ENCODE results near the gene RCAN3.
"Not testable (repeated sequence)": the region's sequence is repeated elsewhere in the genome, so short reads cannot be mapped to it uniquely, and the experiment has no call there.

RCAN3 gene

GRCh38 chr1:24514946-24515345 is 12.3 kb downstream of the RCAN3 start:
- Mint-ChIP-seq H3K9me3 (peaks cover 7% of the 10 kb centered on the region), H3K4me3 (no peak overlapping the region), H3K36me3 (ENCODE audit: low read depth) (peaks cover 7% of the 10 kb centered on the region), H3K27ac (peak overlapping the region; percentile 29), H3K4me1 (peaks cover 12% of the 10 kb centered on the region), H3K27me3 (ENCODE audit: low read depth, poor library complexity) (peaks cover 4% of the 10 kb centered on the region)
- DNase-seq = no peak
- TF ChIP-seq CTCF (IDR thresholded peaks at IDR 0.05) = no peak

GRCh38 chr1:24515671-24516209 is 13.1 kb downstream of the RCAN3 start:
- not testable (repeated sequence) for H3K27me3 Mint-ChIP-seq (ENCODE audit: low read depth, poor library complexity); H3K9me3 Mint-ChIP-seq; H3K27ac Mint-ChIP-seq; DNase-seq; H3K4me3 Mint-ChIP-seq; H3K36me3 Mint-ChIP-seq (ENCODE audit: low read depth)
- peaks cover 12% of the 10 kb centered on the region for H3K4me1 Mint-ChIP-seq

DNA sequence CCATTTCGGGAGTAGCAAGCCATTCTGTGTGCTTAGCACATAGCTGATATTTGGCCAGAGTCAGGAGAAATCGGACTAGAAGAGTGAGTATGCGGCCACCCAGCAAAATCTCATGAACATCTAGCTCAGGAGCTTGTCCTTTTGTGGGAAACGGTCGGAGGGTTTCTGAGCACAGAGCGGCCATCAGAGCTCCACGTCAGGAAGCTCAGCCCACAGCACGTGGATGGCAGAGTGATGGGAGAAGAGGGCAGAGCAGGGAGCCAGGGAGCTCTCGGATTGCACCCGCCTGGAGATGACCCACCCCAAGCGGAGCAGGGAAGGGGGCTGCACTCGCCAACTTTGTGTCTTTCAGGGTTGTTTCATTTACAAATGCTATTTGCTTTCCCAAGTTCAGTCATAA is 13.9 kb downstream of the RCAN3 start:
- H3K4me3 Mint-ChIP-seq = no peak overlapping the region
- no peak overlapping the region for H3K27ac Mint-ChIP-seq
- DNase-seq = no peak
- TF ChIP-seq CTCF (IDR thresholded peaks at IDR 0.05) = no peak
- H3K4me1 Mint-ChIP-seq = peaks cover 11% of the 10 kb centered on the region
- no peaks in the 10 kb centered on the region for H3K36me3 Mint-ChIP-seq (ENCODE audit: low read depth)
- no peaks in the 10 kb centered on the region for H3K9me3 Mint-ChIP-seq
- peaks cover 4% of the 10 kb centered on the region for H3K27me3 Mint-ChIP-seq (ENCODE audit: low read depth, poor library complexity)

GRCh38 chr1:24517898-24518297 is 15.3 kb downstream of the RCAN3 start:
- Mint-ChIP-seq H3K27me3 (ENCODE audit: low read depth, poor library complexity) (peaks cover 4% of the 10 kb centered on the region), H3K9me3 (no peaks in the 10 kb centered on the region), H3K27ac (no peak overlapping the region), H3K4me3 (no peak overlapping the region), H3K4me1 (peaks cover 7% of the 10 kb centered on the region), H3K36me3 (ENCODE audit: low read depth) (no peaks in the 10 kb centered on the region)
- no peak for DNase-seq
- TF ChIP-seq CTCF (IDR thresholded peaks at IDR 0.05) = no peak

GRCh38 chr1:24520282-24520681 is 17.6 kb downstream of the RCAN3 start:
- not testable (repeated sequence) for H3K27ac Mint-ChIP-seq; DNase-seq; H3K9me3 Mint-ChIP-seq; H3K27me3 Mint-ChIP-seq (ENCODE audit: low read depth, poor library complexity); H3K36me3 Mint-ChIP-seq (ENCODE audit: low read depth); H3K4me3 Mint-ChIP-seq
- H3K4me1 Mint-ChIP-seq = peaks cover 17% of the 10 kb centered on the region

DNA sequence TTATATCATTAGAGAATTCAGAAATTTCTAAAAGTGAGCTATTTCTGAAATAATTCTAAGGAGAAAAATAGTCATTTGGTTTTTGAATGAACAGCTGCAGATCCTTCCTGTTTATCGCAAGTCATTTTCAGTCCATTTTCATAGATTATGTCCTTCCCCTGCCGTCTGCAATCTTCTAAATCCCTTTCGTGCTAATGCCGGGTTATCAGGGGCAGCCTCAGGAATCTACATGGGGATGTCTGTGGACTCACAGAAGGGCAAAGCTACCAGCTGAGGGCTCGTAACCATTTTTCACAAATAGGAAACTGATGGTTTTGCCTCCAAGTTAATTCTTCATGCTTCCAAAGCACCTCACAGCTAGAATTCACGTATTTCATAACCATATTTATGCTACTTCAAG is 23.0 kb downstream of the RCAN3 start:
- no peak overlapping the region for H3K27ac Mint-ChIP-seq
- H3K9me3 Mint-ChIP-seq = no peaks in the 10 kb centered on the region
- H3K4me3 Mint-ChIP-seq = no peak overlapping the region
- no peaks in the 10 kb centered on the region for H3K36me3 Mint-ChIP-seq (ENCODE audit: low read depth)
- TF ChIP-seq CTCF (IDR thresholded peaks at IDR 0.05) = no peak
- H3K27me3 Mint-ChIP-seq (ENCODE audit: low read depth, poor library complexity) = peaks cover 8% of the 10 kb centered on the region
- no peak for DNase-seq
- H3K4me1 Mint-ChIP-seq = peaks cover 10% of the 10 kb centered on the region

DNA sequence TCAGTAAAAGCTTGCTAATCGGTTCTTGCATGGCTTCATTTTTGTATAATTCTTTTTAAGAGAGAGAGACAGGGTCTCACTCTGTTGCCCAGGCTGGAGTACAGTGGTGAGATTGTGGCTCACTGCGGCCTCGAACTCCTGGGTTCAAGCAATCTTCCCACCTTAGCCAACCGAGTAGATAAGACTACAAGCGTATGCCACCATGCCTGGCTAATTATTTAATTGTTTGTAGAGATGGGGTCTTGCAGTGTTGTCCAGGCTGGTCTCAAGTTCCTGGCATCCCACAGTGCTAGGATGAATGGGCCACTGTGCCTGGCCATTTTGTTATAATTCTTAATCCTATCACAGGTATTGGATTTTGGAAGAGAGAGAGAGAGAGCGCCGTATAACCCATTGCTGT is 23.4 kb downstream of the RCAN3 start:
- peaks cover 8% of the 10 kb centered on the region for H3K27me3 Mint-ChIP-seq (ENCODE audit: low read depth, poor library complexity)
- H3K4me3 Mint-ChIP-seq = no peak overlapping the region
- no peak for DNase-seq
- no peaks in the 10 kb centered on the region for H3K9me3 Mint-ChIP-seq
- H3K4me1 Mint-ChIP-seq = peaks cover 10% of the 10 kb centered on the region
- no peaks in the 10 kb centered on the region for H3K36me3 Mint-ChIP-seq (ENCODE audit: low read depth)
- no peak for TF ChIP-seq CTCF (IDR thresholded peaks at IDR 0.05)
- no peak overlapping the region for H3K27ac Mint-ChIP-seq

All from nephron progenitor cell (in vitro differentiated cells).